Kasumi-1 (cell line): ENCODE data around the gene PLXNA4.

Source experiments
- DNase-seq, 2 experiments: peaks; one replicate each; lab custom pipeline; 2025; lab: John Stamatoyannopoulos, UW

The PLXNA4 gene

DNA sequence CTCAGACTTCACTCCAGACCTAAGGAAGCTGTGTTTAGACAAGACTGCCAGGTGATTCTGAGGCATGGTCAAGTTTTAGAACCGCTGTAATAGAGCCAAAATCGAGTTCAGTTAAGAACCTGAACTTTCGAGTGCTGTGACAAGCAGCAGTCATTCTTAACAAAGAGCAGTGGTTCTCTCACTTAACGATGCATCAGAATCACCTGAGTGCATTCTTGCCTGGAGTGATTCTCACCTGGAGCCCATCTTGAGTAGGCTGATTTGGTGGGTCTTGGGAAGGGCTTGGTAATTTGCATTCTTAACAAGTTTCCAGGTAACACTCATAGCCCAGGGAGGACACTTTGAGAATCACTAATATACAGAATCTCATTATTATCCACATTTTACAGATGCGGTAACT lies 44.7 kb downstream of the PLXNA4 start:
- no peak for DNase-seq

DNA sequence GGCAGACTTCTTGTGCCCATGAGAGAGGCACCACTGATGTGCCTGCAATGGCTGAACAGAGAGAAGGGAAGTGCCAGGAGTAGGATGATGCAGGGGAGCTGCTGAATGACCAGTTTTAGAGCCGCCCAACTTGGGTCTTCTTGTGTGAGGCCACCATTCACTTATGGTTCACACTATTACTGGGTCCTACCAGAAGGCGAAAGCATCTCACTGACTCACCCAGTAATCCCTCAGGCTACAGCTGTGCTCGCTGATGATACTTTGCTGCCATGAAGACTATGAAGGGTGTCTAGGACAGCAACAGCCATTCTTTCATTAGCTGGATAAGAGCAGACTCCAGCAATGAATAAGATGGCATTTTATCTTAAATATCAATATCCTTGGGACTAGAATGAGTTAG lies 47.6 kb downstream of the PLXNA4 start:
- DNase-seq = no peak

DNA sequence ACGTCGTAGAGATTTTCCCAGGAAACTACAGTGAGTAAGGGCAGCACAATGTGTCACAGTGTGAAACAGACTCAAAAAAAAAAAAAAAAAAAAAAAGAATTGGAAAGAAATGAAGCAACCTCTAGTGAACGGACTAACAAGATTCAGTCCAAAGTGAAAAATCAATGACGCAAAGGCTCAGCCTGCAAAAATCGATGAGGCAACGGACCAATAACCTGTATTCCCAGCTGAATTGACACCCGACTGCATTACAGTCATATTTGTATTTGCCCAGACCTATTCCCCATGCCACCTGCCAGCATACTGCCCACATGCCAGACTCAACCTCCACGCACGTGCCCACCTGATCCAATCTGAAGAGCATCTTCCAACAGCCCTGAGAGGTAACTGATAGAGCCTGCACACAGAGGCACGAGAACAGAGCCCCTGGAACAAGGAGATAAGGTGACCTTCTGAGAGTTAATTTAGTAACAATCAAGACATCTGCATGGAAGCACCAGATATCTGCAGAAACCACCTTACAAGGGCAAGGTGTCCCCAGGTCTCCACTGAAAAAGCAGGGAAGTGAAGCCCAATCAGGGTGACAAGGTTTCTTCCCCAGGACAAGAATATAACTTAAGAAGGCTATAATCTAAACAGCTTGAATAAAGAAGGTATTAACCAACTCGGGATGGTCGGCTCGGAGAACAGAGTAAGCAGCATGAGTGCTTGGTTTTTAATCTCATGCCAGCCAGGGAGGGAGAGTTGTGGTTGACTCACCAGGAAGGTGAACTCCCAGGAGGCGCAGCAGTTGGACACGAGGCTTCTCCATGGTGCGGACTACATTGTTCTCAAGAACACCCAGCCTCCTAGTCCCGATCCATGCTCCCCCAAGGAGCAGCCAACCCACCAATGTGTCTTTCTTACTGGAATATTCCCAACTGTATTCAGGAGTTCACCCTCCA lies 48.5 kb downstream of the PLXNA4 start:
- no peak for DNase-seq

DNA sequence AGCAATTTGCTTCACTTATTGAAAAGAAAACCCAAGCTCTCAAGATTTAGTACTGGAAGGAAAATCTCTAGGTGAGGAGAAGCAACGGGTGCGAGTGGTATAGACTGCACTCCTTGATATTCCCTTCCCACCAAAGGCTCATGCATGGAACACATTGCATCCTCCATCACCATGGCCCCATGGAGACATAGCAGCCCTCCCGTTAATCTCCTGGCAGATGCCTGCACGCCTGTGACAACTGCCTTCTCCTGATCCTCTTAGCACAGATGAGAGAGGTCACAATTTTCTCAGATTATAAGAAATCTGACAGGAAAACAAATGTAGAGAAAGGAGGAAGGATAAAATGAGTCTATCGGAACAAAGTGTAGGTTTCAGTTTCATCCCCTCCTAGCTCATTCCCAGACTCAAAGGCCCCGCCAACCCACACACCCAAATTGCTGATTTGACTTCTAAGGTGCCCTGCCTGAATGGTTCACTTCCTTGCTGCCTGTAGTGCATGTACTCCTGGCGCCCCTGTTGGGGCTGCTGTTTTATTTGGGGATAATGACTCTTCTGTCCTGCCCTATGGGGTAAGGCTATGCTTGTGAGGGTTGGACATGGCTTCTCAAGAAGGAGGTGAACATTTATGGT lies 50.0 kb downstream of the PLXNA4 start:
- DNase-seq = no peak

DNA sequence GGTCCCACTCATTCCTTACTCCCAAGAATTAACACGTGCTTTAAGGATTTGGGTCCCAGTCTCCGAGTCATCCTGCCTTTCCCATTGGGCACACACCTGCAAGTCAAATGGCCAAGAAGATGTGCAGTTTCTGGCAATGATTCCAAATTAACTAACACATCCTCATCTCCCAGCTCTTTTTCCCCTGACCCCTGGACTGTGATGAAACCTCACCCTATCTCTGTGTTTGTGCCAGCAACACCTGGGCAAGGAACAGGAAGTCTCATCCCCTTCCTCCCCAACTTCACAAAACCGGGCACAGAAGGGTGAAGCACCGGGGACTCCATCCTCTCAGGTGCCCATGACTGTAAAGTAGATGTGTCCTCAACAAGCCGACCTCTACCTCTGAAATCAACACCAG lies 54.8 kb downstream of the PLXNA4 start:
- no peak for DNase-seq

DNA sequence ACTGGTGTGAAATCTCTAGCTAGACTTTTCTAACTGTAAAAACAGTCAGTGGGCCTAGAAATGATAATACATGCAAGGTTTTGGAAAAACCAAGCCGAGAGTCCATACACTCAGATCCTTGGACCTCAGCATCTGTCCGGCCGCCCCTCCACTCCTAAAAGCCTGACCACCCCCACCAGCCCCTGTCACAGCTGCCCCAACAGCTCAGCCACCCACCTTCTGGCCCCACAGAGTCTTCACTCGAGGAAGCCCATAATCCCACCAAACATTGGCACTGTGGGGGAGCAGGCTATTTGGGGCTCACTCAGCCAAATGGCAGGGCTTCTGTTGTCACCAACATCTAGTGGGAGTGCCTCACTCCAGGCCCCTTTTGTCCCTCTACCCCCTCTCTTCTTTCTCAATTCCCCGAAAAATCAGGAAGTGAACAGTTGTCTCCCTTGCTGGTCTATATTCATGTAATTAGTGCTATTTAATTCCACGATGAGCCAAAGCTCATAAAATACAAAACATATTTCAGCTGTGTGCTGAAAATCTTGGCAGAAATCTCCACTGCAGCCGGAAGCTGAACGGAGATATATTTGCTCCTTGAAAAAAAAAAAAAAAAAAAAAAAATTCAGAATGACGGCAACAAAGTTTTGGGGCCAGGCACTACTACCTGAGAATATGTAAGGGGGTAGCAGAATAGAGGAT lies 55.5 kb downstream of the PLXNA4 start:
- DNase-seq = peak in 1 of 2 experiments; percentile 21

DNA sequence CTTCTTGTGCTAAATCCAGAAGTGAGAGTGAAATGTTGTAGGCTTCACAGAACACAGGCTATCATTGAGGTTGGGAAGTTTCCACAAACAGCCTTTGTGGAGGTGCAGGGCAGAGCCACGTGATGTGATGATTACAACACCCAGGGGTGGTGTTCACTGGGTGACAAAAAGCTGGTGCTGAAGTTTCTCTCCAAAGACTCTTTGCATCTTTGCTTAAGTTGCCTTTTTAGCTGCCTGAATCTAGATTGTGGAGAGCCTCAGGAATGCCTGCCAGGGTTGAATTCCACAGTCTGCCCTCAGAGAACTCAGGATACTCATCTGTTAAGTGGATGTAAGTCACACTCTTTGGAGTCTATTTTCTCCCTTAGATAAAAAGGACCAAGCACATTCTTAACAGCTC lies 56.3 kb downstream of the PLXNA4 start:
- DNase-seq = no peak

DNA sequence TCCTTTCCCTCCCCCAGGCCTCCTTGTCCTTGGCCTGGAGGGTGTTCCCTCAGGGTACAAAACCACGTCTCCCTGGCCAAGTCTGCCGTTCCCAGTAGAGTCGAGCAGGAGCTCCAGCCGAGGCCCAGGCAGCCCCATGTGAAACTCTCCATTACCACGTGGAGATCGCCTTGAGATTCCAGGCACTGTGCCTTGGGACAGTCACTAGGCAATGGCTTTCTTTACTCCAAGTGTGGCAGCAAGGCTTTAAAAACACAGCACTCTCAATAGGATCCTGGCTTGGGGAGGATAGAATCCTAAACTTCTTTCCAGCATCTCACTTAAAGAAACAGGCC lies 57.5 kb downstream of the PLXNA4 start:
- no peak for DNase-seq

DNA sequence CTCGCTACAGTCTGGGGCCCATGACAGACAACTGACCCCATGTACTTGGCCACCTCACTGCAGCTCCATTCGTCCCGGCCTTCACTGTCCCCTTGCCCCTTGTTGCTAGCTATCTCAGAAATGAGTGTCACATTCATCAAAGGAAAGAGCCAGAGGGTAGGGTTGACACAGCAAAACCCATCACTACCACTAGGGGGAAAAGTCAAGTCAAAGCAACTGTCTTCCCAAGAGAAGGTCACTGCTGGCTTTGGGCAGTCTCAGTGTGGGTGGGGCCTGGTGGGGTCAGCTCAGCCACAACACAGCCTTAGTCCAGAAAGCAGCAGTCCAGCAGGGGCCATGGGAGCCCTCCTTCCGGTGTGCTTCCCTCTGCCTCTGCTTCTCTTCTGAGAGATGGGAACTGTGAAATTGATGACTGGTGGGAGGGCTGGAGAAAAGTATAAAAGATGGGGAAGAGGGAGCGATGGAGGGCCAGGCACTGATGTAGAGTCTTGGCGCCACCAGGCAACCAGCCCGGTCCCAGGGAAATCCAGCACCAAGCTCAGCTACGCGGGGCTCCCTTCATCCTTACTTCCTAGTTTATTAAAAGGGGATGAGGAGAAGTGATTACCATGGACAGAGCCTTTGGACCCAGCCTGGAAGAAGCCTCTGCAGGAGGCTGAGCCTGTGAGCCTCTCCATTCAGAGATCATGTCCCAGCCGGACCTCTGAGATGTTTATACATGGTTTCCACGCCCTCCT lies 58.0 kb downstream of the PLXNA4 start:
- DNase-seq = peak; percentile 32 to 48

DNA sequence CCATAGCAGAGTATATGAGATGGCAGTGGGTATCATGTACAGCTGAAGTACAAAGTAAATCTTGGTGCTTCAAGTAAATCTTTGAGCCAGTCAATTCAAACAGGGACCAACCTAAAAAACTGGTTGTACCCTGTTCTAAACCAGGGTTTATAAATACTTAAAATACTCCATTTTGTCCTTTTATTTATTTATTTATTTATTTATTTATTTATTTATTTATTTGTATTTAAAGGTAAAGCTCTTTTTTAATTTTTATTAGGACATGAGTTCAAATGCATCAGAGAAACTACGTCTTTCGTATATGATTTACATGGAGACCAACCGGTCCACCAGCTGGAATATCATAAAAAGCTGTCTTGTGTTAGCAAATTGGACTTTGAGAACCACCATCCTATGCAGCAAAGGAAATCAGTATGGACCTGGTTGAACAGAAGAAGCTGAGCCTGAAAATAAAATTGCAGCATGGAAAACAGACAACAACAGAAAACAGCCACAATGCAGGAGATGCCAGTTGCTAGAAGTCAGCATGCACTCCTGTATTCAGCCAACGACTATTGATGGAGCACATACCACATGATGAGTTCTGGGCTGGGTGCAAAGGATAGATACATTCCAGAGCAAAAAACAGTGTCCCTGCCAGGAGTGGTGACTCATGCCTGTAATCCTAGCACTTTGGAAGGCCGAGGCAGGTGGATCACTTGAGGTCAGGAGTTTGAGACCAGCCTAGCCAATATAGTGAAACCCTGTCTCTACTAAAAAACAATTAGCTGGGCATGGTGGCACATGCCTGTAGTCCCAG lies 60.0 kb downstream of the PLXNA4 start:
- DNase-seq = no peak

DNA sequence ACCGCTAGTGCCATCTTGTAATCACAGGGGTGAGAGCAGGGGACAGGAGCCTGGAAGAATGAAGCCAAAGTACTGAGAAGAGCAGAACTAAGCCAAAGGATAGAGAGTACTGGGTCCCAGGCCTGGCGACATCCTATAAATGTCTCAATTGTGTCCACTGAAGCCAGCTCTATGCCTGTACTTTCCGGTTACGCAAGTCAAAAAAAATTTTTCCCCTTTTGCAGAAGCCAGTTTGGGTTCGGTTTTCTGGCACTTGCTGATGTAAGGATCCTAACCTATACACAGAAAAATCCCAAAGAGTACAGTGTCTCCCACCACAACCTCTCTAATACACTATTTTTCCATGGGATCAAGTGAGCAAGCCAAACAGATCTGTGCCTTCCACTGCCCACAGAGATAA lies 61.1 kb downstream of the PLXNA4 start:
- DNase-seq = no peak

DNA sequence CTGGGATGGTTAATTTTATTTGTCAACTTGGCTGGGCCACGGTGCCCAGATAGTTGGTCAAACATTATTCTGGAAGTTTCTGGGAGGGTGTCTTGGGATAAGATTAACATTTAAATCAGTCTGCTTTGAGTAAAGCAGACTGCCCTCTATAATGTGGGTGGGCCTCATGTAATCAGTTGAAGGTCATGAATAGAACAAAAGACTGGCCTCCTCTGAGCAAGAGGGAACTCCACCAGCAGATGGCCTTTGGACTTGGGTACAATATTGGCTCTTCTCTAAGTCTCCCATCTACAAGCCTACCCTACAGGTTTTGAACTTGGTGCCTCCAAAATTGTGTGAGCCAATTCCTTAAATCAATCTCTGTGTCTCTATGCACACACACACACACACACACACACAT lies 61.8 kb downstream of the PLXNA4 start:
- DNase-seq = no peak

DNA sequence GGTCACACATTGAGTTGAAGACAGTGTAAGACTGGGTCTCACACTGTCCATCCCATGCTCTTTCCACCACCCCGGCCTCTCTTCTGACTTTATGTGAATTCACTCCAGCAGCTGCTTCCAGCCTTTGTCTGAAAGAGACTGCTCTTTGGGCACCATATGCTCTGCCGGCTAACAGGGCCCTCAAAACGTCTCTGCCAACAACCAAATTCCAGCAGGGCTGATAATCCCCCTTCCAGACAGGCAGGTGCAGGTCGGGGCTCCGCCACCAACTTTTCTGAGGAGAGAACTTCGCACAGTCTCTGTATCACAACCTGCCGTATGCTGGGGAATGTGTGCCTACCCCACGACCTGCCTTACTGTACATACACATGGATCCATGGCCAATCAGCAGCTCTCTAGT lies 64.3 kb downstream of the PLXNA4 start:
- DNase-seq = no peak

DNA sequence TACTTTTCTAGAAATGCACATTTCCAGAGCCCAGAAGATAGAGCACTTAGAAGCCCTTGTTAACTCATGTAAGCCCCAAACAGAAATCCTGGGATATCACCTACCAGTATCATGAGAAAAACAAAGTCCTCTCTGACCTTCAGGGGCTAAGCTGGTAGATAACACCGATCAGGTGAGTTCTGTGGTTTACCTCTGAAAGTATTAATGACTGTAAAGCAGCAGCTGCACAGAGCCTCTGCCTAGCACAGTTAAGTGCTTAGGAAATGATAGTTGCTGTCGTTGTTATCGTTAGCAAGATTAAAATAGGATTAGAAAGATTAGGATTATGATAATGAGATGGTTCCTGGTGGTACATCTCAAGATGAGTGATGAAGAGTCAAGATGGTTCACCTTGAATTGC lies 64.9 kb downstream of the PLXNA4 start:
- DNase-seq = no peak

DNA sequence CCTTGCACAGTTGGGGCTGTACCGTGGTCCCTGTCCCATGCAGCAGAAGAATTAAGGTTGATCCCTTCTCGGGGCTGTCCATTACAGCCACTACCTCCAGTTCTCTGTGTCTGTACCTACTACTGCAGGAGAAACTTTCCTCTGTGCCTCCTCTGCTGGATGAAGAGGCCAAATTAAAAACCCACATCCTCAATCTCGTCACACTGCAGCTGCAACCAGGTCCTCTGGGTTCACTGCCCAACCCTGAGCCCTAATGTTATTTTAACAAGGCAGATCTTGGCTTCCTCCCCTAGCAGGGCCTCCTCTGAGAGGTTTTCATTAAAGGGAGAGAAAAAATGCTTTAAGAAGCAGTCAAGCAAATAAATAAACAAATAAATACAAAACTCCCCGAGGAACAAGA lies 66.6 kb downstream of the PLXNA4 start:
- DNase-seq = no peak

DNA sequence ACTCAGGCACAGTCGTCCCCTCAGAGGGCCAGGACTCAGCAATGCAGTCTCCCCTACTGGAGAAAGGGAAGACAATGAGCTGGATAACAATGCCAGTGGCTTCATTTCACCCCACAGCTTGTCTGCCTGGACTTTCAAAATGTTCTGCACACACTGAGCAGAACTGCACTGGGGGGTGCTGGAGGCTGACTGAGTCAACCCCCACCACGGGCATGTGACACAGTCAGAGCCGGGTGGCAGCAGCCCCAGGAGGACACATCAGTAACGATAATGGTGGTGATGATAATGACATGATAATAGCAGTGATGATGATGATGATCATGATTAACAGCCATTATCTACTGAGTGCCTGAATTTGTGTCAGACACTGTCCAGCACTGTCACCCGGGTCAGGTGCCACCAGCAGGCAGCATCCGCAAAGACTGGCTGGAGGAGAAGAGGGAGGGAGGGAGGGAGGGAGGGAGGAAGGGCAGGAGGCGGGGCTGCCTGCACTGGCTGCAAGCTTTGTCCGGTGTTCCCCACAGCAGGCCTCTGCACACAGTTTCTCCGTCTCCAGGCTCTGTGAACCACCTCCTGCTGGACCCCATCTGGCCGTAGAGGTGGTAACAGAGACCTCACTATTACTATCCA lies 67.4 kb downstream of the PLXNA4 start:
- no peak for DNase-seq

DNA sequence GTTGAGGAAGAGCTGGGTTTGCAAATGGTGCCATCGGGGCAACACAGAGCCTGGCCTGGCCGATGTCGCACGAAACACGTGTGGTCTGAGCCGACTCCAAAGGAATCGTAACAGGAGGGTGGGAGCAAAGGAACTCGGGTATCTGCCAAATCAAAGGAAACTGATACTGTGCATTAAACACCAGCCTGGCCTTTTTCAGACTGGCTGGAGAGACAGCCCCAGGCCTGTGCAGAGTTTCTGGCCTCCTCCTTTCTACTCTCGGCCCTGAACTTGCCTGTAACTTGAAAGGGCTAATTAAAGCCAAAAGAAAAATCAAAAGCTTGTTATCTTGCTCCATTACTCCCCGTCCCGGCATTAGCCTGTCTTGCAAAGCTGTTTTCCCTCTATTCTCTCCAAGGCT lies 71.4 kb downstream of the PLXNA4 start:
- DNase-seq = no peak

DNA sequence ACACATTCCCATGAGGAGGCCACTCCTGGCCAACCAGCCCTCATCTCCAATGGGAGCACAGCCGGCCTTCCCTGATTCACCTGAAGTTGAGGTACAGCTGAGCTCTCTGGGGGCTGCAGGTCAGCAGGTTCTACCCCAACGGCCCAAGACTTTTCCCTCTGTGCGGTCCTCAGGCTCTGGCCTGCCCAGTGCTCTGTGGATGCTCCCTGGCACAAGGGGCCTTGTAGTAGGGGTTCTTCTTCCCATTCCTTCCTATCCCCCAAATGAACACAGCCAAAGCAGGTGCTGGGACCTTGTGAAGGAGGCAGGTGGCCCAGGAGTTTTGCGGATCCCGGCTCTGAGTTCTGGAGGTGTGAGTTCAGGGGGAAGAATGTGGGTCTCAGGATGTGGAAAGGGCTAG lies 72.2 kb downstream of the PLXNA4 start:
- no peak for DNase-seq

DNA sequence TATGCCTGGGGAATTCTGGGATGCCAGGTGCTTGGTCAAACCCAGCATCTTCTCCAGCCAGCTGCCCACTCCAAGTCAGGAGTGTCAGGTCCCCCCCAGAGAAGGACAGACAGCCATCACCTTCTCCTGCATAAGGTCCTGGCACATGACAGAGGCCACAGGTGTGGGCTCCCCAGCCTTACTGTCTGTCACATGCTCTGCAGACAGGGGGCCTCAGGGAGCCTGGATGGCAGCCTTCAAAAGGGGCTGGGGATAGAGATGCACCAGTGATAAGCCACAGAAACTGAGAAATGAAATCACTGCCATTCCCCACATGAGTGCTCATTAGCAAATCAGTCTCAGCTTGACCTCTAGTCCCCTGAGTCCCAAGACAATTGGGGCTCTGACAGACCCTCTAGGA lies 72.9 kb downstream of the PLXNA4 start:
- no peak for DNase-seq

DNA sequence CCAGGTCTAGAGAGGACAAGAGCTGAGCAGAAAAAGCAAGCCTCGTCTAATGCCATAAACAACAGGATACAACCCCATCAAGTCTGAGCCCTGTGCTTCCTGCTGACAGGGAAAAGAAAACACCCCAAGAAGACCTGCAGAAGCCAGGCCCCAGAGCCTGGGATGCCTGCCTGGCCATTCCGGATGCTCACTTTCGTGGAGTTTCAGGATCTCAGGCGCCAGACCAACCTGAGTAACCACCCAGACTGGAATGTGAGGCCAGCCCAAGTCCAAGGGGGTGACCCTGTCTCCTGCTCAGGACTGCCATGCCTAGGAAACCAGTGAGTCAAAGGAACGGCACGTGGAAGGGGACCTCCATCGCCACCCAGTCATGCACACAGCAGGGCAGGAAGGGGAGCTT lies 74.3 kb downstream of the PLXNA4 start:
- DNase-seq = no peak
